H1 (cell line): Measurements from ENCODE around the gene FAM13C. TPM values are rescaled to one million over a fixed set of nuclear protein-coding genes. Genes with fewer than 3 reads are reported as not detected.

ENCODE experiments used
- CTCF ChIA-PET: fragments of 300-600 bp; sonication (Branson Sonifier 250); formaldehyde crosslinking; loops from one replicate; lab custom pipeline; 2021; ENCODE audit not compliant: partially characterized antibody; lab: Charles Lee
- POLR2A ChIA-PET: fragments of 300-600 bp; sonication (Branson Sonifier 250); formaldehyde crosslinking; loops from one replicate; lab custom pipeline; 2021; ENCODE audit warnings: inconsistent platforms; ENCODE audit not compliant: partially characterized antibody; lab: Charles Lee
- DNase-seq, 2 experiments: peaks; one replicate each; pipeline versions ENCODE4 v3.0.0 to v3.0.0-alpha.2; 2010 to 2022; ENCODE audit warnings: low spot score in 2 of 2, low read depth in 1 of 2, mixed read lengths in 1 of 2
- FAIRE-seq: peaks from 2 replicates; lab custom pipeline; 2011; peaks lifted over from hg19 to GRCh38; lab: Jason Lieb, UNC
- H2AFZ ChIP-seq: 2 replicates; pipeline ENCODE4 v1.8.1; 2012; ENCODE audit warnings: low read length, inconsistent platforms
- H2AK5ac ChIP-seq: 2 replicates; pipeline ENCODE4 v1.6.1; 2013; ENCODE audit warnings: low read depth, low read length
- H2BK120ac ChIP-seq: replicated peaks from 2 replicates; pipeline ENCODE3; 2013; ENCODE audit warnings: low read depth, low read length, inconsistent platforms
- H2BK12ac ChIP-seq: 2 replicates; pipeline ENCODE4 v1.6.1; 2013; ENCODE audit warnings: low read depth, low read length
- H2BK15ac ChIP-seq: 2 replicates; pipeline ENCODE4 v1.6.1; 2013; ENCODE audit warnings: low read length
- H2BK20ac ChIP-seq: 2 replicates; pipeline ENCODE4 v1.6.1; 2013; ENCODE audit warnings: low read length
- H2BK5ac ChIP-seq: 2 replicates; pipeline ENCODE4 v1.6.1; 2013; ENCODE audit warnings: low read depth, low read length
- H3K14ac ChIP-seq: 2 replicates; pipeline ENCODE4 v1.6.1; 2013; ENCODE audit warnings: inconsistent platforms; ENCODE audit not compliant: insufficient read length
- H3K18ac ChIP-seq: 2 replicates; pipeline ENCODE4 v1.6.1; 2013; ENCODE audit warnings: low read length; ENCODE audit errors: extremely low read depth
- H3K23ac ChIP-seq: 2 replicates; pipeline ENCODE4 v1.6.1; 2013; ENCODE audit warnings: inconsistent platforms; ENCODE audit not compliant: insufficient read length
- H3K23me2 ChIP-seq: 2 replicates; pipeline ENCODE4 v1.6.1; 2013; ENCODE audit warnings: low read depth, low read length
- H3K27ac ChIP-seq: 2 replicates; pipeline ENCODE4 v1.6.1; 2011; ENCODE audit warnings: low read depth, low read length, inconsistent platforms
- H3K27me3 ChIP-seq, 4 experiments: replicated peaks in 1 of 4; 1 replicate in 1 of 4; 2 replicates in 3 of 4; pipeline versions ENCODE4 v1.6.1 to v1.8.1; 2011 to 2013; ENCODE audit warnings: low read length in 3 of 4, mild to moderate bottlenecking in 3 of 4, inconsistent platforms in 2 of 4, mixed read lengths in 2 of 4, moderate library complexity in 1 of 4; ENCODE audit not compliant: control insufficient read depth in 3 of 4, insufficient read depth in 3 of 4; ENCODE audit errors: extremely low read depth in 1 of 4
- H3K36me3 ChIP-seq, 4 experiments: 2 replicates each; pipeline versions ENCODE4 v1.6.1 to v1.8.1; 2011 to 2013; ENCODE audit warnings: mild to moderate bottlenecking in 4 of 4, low read length in 3 of 4, moderate library complexity in 2 of 4, control low read depth in 1 of 4, inconsistent platforms in 1 of 4; ENCODE audit not compliant: insufficient read depth in 4 of 4, control insufficient read depth in 2 of 4
- H3K4ac ChIP-seq: replicated peaks from 2 replicates; pipeline ENCODE3; 2013; ENCODE audit warnings: low read length, low read depth, mixed read lengths, inconsistent platforms; ENCODE audit not compliant: insufficient read length
- H3K4me1 ChIP-seq, 4 experiments: replicated peaks in 1 of 4; 1 replicate in 1 of 4; 2 replicates in 3 of 4; pipeline versions ENCODE4 v1.6.1 to v1.8.1; 2011 to 2013; ENCODE audit warnings: low read length in 3 of 4, inconsistent platforms in 2 of 4, mixed read lengths in 1 of 4; ENCODE audit not compliant: insufficient read depth in 4 of 4, control insufficient read depth in 3 of 4
- H3K4me2 ChIP-seq, 2 experiments: 2 replicates each; pipeline versions ENCODE4 v1.6.1 to v1.8.1; 2011 to 2013; ENCODE audit warnings: low read depth in 2 of 2, low read length in 2 of 2, control low read depth in 1 of 2, inconsistent platforms in 1 of 2, mild to moderate bottlenecking in 1 of 2; ENCODE audit not compliant: insufficient read depth in 1 of 2
- H3K4me3 ChIP-seq, 4 experiments: fragments of 200-600, 300-600 bp in 1 of 4; sonication (generic), shearing (Covaris generic), sonication (Bioruptor Twin) in 1 of 4; 2 replicates each; pipeline versions ENCODE4 v1.5.1 to v1.8.1; 2011 to 2016; ENCODE audit warnings: low read length in 4 of 4, low read depth in 3 of 4, control low read depth in 2 of 4, inconsistent platforms in 2 of 4, mild to moderate bottlenecking in 2 of 4, mixed read lengths in 1 of 4, moderate library complexity in 1 of 4; ENCODE audit not compliant: insufficient read depth in 2 of 4; ENCODE audit errors: extremely low read depth in 1 of 4
- H3K56ac ChIP-seq: replicated peaks from 2 replicates; pipeline ENCODE3; 2013; ENCODE audit warnings: low read depth, mild to moderate bottlenecking, mixed read lengths, low read length, inconsistent platforms; ENCODE audit not compliant: insufficient read length
- H3K79me1 ChIP-seq: 2 replicates; pipeline ENCODE4 v1.6.1; 2013; ENCODE audit warnings: low read depth, low read length, control low read depth
- H3K79me2 ChIP-seq, 2 experiments: 2 replicates each; pipeline versions ENCODE4 v1.6.1 to v1.8.1; 2012 to 2013; ENCODE audit warnings: low read length in 2 of 2, mild to moderate bottlenecking in 2 of 2, inconsistent platforms in 1 of 2; ENCODE audit not compliant: insufficient read depth in 2 of 2, control insufficient read depth in 1 of 2
- H3K9ac ChIP-seq, 4 experiments: replicated peaks in 1 of 4; 1 replicate in 1 of 4; 2 replicates in 3 of 4; pipeline versions ENCODE4 v1.6.1 to v1.8.1; 2011 to 2013; ENCODE audit warnings: low read depth in 3 of 4, low read length in 3 of 4, control low read depth in 2 of 4, mild to moderate bottlenecking in 2 of 4, moderate library complexity in 2 of 4, inconsistent platforms in 1 of 4; ENCODE audit errors: extremely low read depth in 1 of 4
- H3K9me3 ChIP-seq, 2 experiments: 2 replicates each; pipeline versions ENCODE4 v1.6.1 to v1.8.1; 2012 to 2013; ENCODE audit warnings: mild to moderate bottlenecking in 2 of 2, moderate library complexity in 2 of 2, control low read depth in 1 of 2, inconsistent platforms in 1 of 2, low read depth in 1 of 2, low read length in 1 of 2, mixed read lengths in 1 of 2; ENCODE audit not compliant: insufficient read depth in 2 of 2
- H4K20me1 ChIP-seq, 2 experiments: replicated peaks in 1 of 2; 2 replicates each; pipeline versions ENCODE3 to v1.8.1; 2011 to 2013; ENCODE audit warnings: inconsistent platforms in 2 of 2, low read length in 2 of 2, mild to moderate bottlenecking in 1 of 2; ENCODE audit not compliant: insufficient read depth in 2 of 2, control insufficient read depth in 1 of 2
- H4K5ac ChIP-seq: 2 replicates; pipeline ENCODE4 v1.6.1; 2013; ENCODE audit warnings: low read length, low read depth, mixed read lengths, inconsistent platforms; ENCODE audit not compliant: insufficient read length
- H4K8ac ChIP-seq: 2 replicates; pipeline ENCODE4 v1.8.0; 2013; ENCODE audit warnings: mild to moderate bottlenecking, moderate library complexity, low read length, inconsistent platforms; ENCODE audit not compliant: insufficient read depth; ENCODE audit errors: extremely low read depth
- H4K91ac ChIP-seq: replicated peaks from 2 replicates; pipeline ENCODE3; 2013; ENCODE audit warnings: low read length, mixed read lengths, inconsistent platforms; ENCODE audit not compliant: insufficient read length
- BCL11A ChIP-seq, 2 experiments: IDR thresholded peaks; one replicate each; pipeline ENCODE4 v1.6.1; 2011; ENCODE audit warnings: low read depth in 2 of 2, low read length in 2 of 2, mild to moderate bottlenecking in 2 of 2
- CBX8 ChIP-seq: fragments of 300-800, 300-1000 bp; sonication (generic); IDR thresholded peaks from 2 replicates; pipeline ENCODE4 v1.7.1; 2016; ENCODE audit warnings: low read depth, low read length, borderline replicate concordance
- CEBPB ChIP-seq: IDR thresholded peaks from 2 replicates; pipeline ENCODE4 v1.6.1; 2012; ENCODE audit warnings: low read depth, low read length
- E2F6 ChIP-seq: IDR thresholded peaks from 2 replicates; pipeline ENCODE4 v1.6.1; 2012; ENCODE audit warnings: inconsistent platforms
- EP300 ChIP-seq, 2 experiments: IDR thresholded peaks; 1 replicate in 1 of 2; 2 replicates in 1 of 2; pipeline ENCODE4 v1.6.1; 2011 to 2012; ENCODE audit warnings: low read depth in 2 of 2, low read length in 2 of 2, mild to moderate bottlenecking in 2 of 2, borderline replicate concordance in 1 of 2, inconsistent platforms in 1 of 2, moderate library complexity in 1 of 2
- KDM4A ChIP-seq: IDR thresholded peaks from one replicate; pipeline ENCODE4 v1.7.1; 2012; ENCODE audit warnings: low read depth, mild to moderate bottlenecking, moderate library complexity, low read length, inconsistent platforms; ENCODE audit not compliant: severe bottlenecking
- MAX ChIP-seq: IDR thresholded peaks from 2 replicates; pipeline ENCODE4 v1.6.1; 2012; ENCODE audit warnings: inconsistent platforms
- RFX5 ChIP-seq: IDR thresholded peaks from 2 replicates; pipeline ENCODE4 v1.6.1; 2011; ENCODE audit warnings: low read depth, low read length, improper control_type of control experiment, borderline replicate concordance
- SIX5 ChIP-seq: IDR thresholded peaks from 2 replicates; pipeline ENCODE4 v1.6.1; 2011; ENCODE audit warnings: mild to moderate bottlenecking, low read depth, low read length
- SP2 ChIP-seq: IDR thresholded peaks from 2 replicates; pipeline ENCODE4 v1.6.1; 2012; ENCODE audit warnings: mild to moderate bottlenecking, low read length, inconsistent platforms
- TBP ChIP-seq: IDR thresholded peaks from 2 replicates; pipeline ENCODE4 v1.6.1; 2011; ENCODE audit warnings: low read depth, low read length, improper control_type of control experiment
- polyA plus RNA-seq, 7 experiments: library from polyadenylated mRNA; depleted of rRNA in 3 of 7; stranded (reverse) in 5 of 7; unstranded in 2 of 7; fragments of >200 nt in 5 of 7; fragments of 200-250 nt in 2 of 7; gene quantifications; 1 replicate in 5 of 7; 2 replicates in 1 of 7; 4 replicates in 1 of 7; pipeline versions ENCODE4 v1.2.1 to v1.2.3, GENCODE V29; 2011 to 2013; ENCODE audit warnings: missing spikeins in 2 of 7, mixed read lengths in 2 of 7
- total RNA-seq: library from RNA; stranded (reverse); fragmentation: NEBNext Ultra II Directional; extraction: Animal tissue kit (Norgen Biotek cat#: 25700); gene quantifications from 2 replicates; pipeline ENCODE4 v1.2.1, GENCODE V29; 2021

The FAM13C gene
- total and polyA plus RNA-seq, 2 of the 8 experiments (the other 6 are each of a cell fraction or from before 2014, with no cell fraction given) = 0.56 to 0.62 TPM

GRCh38 chr10:59276133-59276532 is 86.2 kb downstream of the FAM13C start:
- no peak overlapping the region for H3K4me2 ChIP-seq
- DNase-seq = no peak
- no peaks in the 10 kb centered on the region for H3K9me3 ChIP-seq
- TF ChIP-seq E2F6 = no peak
- TF ChIP-seq RFX5 = no peak
- no peak for TF ChIP-seq SP2
- TF ChIP-seq KDM4A = no peak
- no peak for TF ChIP-seq CEBPB
- no peak for TF ChIP-seq CBX8
- TF ChIP-seq MAX = no peak
- no peak for TF ChIP-seq BCL11A (IDR thresholded peaks at IDR 0.05; ENCODE audit: low read depth in 2 of 2, low read length in 2 of 2)
- no peak for TF ChIP-seq SIX5
- no peak for TF ChIP-seq TBP
- no peak for TF ChIP-seq EP300 (IDR thresholded peaks at IDR 0.05; ENCODE audit: borderline replicate concordance in 1 of 2, low read depth in 2 of 2, low read length in 2 of 2)
- H3K18ac ChIP-seq = no peak overlapping the region
- no peak overlapping the region for H4K5ac ChIP-seq
- no peak overlapping the region for H3K4ac ChIP-seq
- no peak overlapping the region for H4K8ac ChIP-seq
- no peak overlapping the region for H4K91ac ChIP-seq
- H2BK20ac ChIP-seq = no peak overlapping the region
- no peaks in the 10 kb centered on the region for H4K20me1 ChIP-seq
- no peak overlapping the region for H2BK5ac ChIP-seq
- no peaks in the 10 kb centered on the region for H3K79me1 ChIP-seq
- no peak overlapping the region for H2AK5ac ChIP-seq
- H3K36me3 ChIP-seq = no peaks in the 10 kb centered on the region
- no peak overlapping the region for H2BK15ac ChIP-seq
- no peaks in the 10 kb centered on the region; the same call in 1 of the 2 replicates for H3K23me2 ChIP-seq
- no peak overlapping the region for H3K56ac ChIP-seq
- H3K27me3 ChIP-seq = no peaks in the 10 kb centered on the region
- no peak overlapping the region for H3K14ac ChIP-seq
- no peak for FAIRE-seq
- no peaks in the 10 kb centered on the region for H3K4me1 ChIP-seq
- H3K4me3 ChIP-seq = no peak overlapping the region
- no peak overlapping the region for H2BK120ac ChIP-seq
- ChIA-PET CTCF (interaction anchor here (1.2 to 1.4 kb wide), 2 partner anchors 36 to 304 kb away, joined by 4 to 5 read pairs; no protein-coding TSS in a partner anchor), POLR2A (no interaction called here)
- no peak overlapping the region for H2AFZ ChIP-seq
- H3K27ac ChIP-seq = no peak overlapping the region
- H3K23ac ChIP-seq = no peak overlapping the region
- H3K9ac ChIP-seq = no peak overlapping the region
- H2BK12ac ChIP-seq = no peak overlapping the region
- no peaks in the 10 kb centered on the region for H3K79me2 ChIP-seq
